ENCODE results near the gene LPCAT1.
A peak's percentile ranks its signal among the peaks of the same experiment; 100 is the strongest.

The LPCAT1 gene

GRCh38 chr5:1504069-1504595, 19.6 kb downstream of the LPCAT1 start:
- no peak for DNase-seq (ENCODE audit: low read depth, low spot score)
- H3K4me3 ChIP-seq (ENCODE audit: low read length), result no peak overlapping the region

GRCh38 chr5:1503241-1504068, 20.3 kb downstream of the LPCAT1 start:
- no peak for DNase-seq (ENCODE audit: low read depth, low spot score)

GRCh38 chr5:1502737-1503120, 21.0 kb downstream of the LPCAT1 start:
- no peak overlapping the region for H3K4me3 ChIP-seq (ENCODE audit: low read length)
- no peak for DNase-seq (ENCODE audit: low read depth, low spot score)

More at GRCh38 chr5:1503241-1504068, 20.3 kb downstream of the LPCAT1 start:
- H3K4me3 ChIP-seq (ENCODE audit: low read length), result no peak overlapping the region

- H3K4me3 ChIP-seq (ENCODE audit: low read length), result no peak overlapping the region
- DNase-seq (ENCODE audit: low read depth, low spot score), result peak; percentile 37
Observed at GRCh38 chr5:1502046-1502736, 21.6 kb downstream of the LPCAT1 start.

GRCh38 chr5:1501372-1502045, 22.3 kb downstream of the LPCAT1 start:
- DNase-seq (ENCODE audit: low read depth, low spot score), result no peak
- H3K4me3 ChIP-seq (ENCODE audit: low read length), result no peak overlapping the region

GRCh38 chr5:1500411-1501091, 23.2 kb downstream of the LPCAT1 start:
- H3K4me3 ChIP-seq (ENCODE audit: low read length), result no peak overlapping the region
- DNase-seq (ENCODE audit: low read depth, low spot score), result no peak

GRCh38 chr5:1499851-1500250, 23.9 kb downstream of the LPCAT1 start:
- no peak overlapping the region for H3K4me3 ChIP-seq (ENCODE audit: low read length)

GRCh38 chr5:1498623-1499416, 24.9 kb downstream of the LPCAT1 start:
- DNase-seq (ENCODE audit: low read depth, low spot score), result no peak
- H3K4me3 ChIP-seq (ENCODE audit: low read length), result no peak overlapping the region

More at GRCh38 chr5:1499851-1500250, 23.9 kb downstream of the LPCAT1 start:
- no peak for DNase-seq (ENCODE audit: low read depth, low spot score)

- H3K4me3 ChIP-seq (ENCODE audit: low read length), result no peak overlapping the region
- DNase-seq (ENCODE audit: low read depth, low spot score), result no peak
Observed at GRCh38 chr5:1497795-1498622, 25.8 kb downstream of the LPCAT1 start.

GRCh38 chr5:1497242-1497777, 26.4 kb downstream of the LPCAT1 start:
- DNase-seq (ENCODE audit: low read depth, low spot score), result no peak
- no peak overlapping the region for H3K4me3 ChIP-seq (ENCODE audit: low read length)

- DNase-seq (ENCODE audit: low read depth, low spot score), result no peak
- no peak overlapping the region for H3K4me3 ChIP-seq (ENCODE audit: low read length)
Observed at GRCh38 chr5:1495525-1495897, 28.2 kb downstream of the LPCAT1 start.

- no peak for DNase-seq (ENCODE audit: low read depth, low spot score)
- no peak overlapping the region for H3K4me3 ChIP-seq (ENCODE audit: low read length)
Observed at GRCh38 chr5:1494780-1495524, 28.8 kb downstream of the LPCAT1 start.

GRCh38 chr5:1493941-1494340, 29.8 kb downstream of the LPCAT1 start:
- H3K4me3 ChIP-seq (ENCODE audit: low read length), result no peak overlapping the region

GRCh38 chr5:1493413-1493812, 30.3 kb downstream of the LPCAT1 start:
- H3K4me3 ChIP-seq (ENCODE audit: low read length), result no peak overlapping the region
- no peak for DNase-seq (ENCODE audit: low read depth, low spot score)

More at GRCh38 chr5:1493941-1494340, 29.8 kb downstream of the LPCAT1 start:
- no peak for DNase-seq (ENCODE audit: low read depth, low spot score)

- DNase-seq (ENCODE audit: low read depth, low spot score), result no peak
- no peak overlapping the region for H3K4me3 ChIP-seq (ENCODE audit: low read length)
Observed at GRCh38 chr5:1492757-1493156, 31.0 kb downstream of the LPCAT1 start.

- no peak overlapping the region for H3K4me3 ChIP-seq (ENCODE audit: low read length)
- no peak for DNase-seq (ENCODE audit: low read depth, low spot score)
Observed at GRCh38 chr5:1490376-1490775, 33.4 kb downstream of the LPCAT1 start.

- H3K4me3 ChIP-seq (ENCODE audit: low read length), result no peak overlapping the region
- no peak for DNase-seq (ENCODE audit: low read depth, low spot score)
Observed at GRCh38 chr5:1489754-1490153, 34.0 kb downstream of the LPCAT1 start.
